ENCODE measurements around the gene SRSF4.
A peak's percentile ranks its signal among the peaks of the same experiment; 100 is the strongest.
"Not testable (repeated sequence)": the region's sequence is repeated elsewhere in the genome, so short reads cannot be mapped to it uniquely, and the experiment has no call there.

SRSF4 gene

GRCh38 chr1:29181413-29182225, at the start of gene SRSF4:
SRSF4 (minus strand) TSS chr1:29181900; CDS start chr1:29181752, 148 bp downstream.
- peak; percentile 99 for DNase-seq

DNA sequence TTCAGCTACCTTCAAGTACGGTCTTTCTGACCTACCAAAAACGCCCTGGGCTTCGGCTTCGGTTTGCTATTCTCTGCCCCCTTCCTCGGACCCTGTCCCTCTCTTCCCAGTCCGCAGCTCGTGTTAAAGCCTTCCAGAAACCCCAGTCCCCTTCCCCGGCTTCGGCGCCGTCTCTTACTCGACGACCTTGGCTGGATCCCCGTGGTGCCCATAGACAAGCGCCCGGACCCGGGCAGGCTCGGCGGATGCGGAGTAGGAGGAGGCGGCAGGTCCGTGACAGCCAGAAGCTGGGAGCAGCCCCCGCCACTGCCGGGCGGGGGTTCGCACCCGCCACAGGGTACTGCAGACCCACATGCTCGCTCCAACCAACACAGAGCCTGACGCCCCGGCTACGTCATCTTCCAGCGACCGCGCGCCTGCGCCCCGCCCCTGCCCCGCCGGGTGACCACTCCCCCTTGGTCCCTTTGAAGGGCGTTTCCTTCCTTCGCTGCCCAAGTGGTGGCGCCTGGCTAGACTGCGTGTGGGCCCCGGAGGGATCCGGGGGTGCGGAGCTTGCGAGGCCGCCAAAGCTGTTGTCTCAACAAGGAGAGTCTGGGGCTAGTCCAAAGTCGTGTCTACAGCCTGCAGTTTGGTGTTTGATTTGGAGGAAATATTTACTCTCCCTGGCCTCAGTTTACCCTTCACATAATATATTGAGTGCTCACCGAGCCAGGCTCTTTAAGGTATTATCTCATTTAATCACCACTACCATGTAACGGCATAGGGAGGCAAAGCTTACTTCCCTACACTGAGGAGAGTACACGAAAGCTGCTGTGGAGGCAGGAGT, 49.1 kb upstream of the SRSF4 start, which contains the start of gene MECR:
Gene MECR, minus strand, starts transcription at position 382 of the 826 bp plus-strand sequence. Its CDS starts 28 bp downstream, at position 354.
- DNase-seq = peak; percentile 89

- no peak for DNase-seq
Measured at GRCh38 chr1:29230204-29230552, 48.5 kb upstream of the SRSF4 start.

DNA sequence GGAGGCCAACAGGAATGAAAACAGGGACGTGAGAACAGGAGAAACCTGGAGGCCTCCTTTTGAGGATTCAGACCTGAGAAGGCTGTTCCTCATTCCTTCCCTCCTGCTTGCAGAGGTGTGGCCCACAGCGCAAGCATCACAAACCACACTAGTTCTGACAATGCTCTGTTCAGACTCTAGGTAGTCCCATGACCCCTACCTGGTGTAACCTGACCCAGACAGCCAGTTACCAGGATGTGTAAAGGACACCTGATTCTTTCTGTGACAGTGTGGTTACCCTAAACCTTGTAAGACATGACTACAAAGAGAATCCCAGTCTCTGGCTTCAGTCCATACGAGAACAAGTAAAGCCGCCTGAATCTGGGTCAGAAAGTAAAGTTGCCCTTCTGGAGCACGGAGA, 45.8 kb upstream of the SRSF4 start:
- no peak for DNase-seq

DNA sequence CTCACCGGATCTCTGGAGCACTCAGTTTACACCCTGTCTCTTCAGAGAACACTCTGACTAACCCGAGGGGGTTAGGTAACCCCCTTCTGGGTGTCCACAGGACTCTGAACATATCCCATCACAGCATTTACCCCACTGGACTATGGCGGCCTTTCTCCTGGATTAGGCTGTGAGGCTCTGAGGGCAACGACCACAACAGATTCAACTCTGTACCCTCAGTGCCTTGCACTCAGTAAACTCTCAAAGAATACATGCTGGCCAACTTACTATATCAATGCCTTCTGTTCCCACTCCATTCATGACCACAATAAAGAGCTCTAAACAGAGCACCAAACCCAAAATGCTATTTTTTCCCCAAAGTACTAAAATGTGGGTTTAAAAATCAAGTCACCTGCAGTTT, 43.7 kb upstream of the SRSF4 start:
- DNase-seq = no peak

DNA sequence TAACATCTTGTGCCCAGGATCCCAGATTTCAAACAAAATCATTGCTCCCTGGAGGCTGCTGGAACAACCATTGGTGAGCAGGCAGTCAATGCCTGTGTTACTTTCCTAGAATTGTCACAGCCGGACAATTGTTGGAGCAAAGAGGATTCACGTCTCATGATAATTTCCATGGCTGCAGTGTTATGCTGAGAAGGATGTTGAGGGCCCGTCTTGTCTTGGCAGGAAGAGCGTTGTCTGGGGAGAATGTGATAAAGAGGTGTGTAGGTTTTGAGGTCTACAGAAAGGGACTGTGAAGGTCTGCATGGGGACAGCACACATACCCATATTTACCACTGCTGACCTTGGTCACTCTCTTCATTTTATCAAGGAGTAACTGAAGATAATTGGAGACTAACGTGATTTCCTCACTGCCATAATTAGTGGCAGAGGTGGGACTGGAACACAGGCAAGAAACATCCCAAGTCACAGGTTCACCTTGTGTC, 42.7 kb upstream of the SRSF4 start:
- no peak for DNase-seq

DNA sequence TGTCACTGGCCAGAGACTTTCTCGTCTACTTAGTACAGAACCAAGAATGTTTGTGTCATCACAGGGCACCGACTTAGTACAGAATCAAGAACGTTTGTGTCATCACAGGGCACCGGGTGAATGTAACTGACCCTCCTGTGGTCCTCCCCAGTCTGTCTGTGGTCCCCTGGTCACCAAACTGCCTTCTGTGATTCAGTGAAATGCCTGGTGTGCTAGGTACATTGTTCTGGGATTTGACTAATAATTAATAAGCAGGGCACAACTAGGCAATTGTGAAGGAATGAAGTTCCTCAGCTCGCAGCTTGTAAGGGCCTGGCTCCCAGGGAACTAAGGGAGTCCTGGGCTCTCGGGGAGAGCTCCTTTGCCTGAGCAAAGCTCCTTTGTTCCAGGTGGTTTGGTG, 41.8 kb upstream of the SRSF4 start:
- DNase-seq = no peak

DNA sequence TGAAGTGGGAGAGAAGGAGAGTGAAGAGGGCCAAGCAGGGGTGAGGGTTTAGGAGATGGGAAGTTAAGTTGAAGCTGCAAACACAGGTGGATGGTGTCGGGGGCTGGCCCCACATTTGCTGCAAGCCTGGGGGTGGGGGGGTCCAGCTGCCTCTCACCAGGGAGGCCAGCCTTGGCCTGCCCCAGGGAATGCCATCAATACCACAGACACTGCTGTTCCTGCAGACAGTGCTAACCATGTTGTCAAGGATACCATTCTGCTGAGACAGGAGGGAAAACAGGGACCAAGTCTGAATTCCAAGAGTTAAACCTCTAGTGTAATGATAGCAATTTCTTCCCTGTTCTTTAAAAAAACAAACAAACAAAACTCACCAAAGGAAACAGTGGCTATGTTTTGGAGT, 41.0 kb upstream of the SRSF4 start:
- DNase-seq = no peak

DNA sequence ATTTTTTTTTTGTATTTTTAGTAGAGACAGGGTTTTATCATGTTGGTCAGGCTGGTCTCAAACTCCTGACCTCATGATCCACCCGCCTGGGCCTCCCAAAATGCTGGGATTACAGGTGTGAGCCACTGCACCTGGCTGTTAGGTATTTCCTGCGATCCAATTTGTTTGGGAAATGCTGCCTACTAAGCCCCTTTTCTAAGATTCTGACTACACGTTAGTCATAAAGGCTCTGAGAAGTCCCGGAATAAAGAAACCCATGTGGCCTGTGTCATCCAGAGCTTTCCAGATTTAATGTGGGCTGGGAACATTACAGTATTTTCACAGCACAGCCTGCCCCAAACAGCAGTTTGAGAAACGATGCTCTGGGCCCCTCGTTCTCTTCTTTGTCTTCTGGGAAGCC, 40.6 kb upstream of the SRSF4 start:
- DNase-seq = not testable (repeated sequence)

- no peak for DNase-seq
Measured at GRCh38 chr1:29221296-29221695, 39.6 kb upstream of the SRSF4 start.

DNA sequence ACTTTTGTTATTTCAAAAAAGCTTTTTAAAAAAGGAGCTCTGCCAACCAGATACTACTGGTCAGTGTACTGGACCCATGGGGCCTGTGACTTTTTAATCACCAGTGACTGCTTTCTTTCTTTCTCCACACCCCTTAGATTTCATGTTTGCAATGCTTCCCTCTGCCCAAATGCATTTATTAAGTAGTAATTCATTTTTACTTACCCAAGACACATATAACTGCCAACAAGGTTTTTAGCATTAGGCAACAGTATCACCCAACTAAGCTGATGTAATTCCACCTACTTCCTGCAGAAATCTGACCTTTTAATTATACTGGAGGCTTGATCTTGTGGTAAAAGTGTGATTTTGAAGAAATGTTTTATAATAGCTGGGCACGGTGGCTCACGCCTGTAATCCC, 36.5 kb upstream of the SRSF4 start:
- DNase-seq = no peak

GRCh38 chr1:29217633-29218032, 35.9 kb upstream of the SRSF4 start:
- DNase-seq = no peak

DNA sequence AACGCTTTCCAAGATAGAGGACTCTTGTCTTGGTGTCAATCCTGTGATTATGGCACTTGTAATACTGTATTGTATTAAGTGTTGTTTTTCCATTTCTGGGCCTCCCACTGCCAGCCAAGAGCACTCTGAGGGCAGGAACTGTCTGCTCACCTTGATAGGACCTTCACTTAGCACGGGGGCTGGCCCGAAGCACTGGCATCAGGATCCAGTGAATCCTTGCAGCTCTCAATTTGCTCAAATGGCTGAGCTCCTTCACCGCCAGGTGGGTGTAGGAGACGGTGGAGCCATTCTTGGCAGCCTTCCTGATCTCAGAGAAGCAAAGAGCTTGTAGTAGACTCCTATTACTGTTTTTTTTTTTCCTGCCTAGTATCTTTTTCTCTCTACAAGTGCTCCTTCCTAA, 31.4 kb upstream of the SRSF4 start:
- DNase-seq = no peak

GRCh38 chr1:29211086-29212030, 29.7 kb upstream of the SRSF4 start:
- no peak for DNase-seq

GRCh38 chr1:29210278-29211085, 28.8 kb upstream of the SRSF4 start:
- no peak for DNase-seq

DNA sequence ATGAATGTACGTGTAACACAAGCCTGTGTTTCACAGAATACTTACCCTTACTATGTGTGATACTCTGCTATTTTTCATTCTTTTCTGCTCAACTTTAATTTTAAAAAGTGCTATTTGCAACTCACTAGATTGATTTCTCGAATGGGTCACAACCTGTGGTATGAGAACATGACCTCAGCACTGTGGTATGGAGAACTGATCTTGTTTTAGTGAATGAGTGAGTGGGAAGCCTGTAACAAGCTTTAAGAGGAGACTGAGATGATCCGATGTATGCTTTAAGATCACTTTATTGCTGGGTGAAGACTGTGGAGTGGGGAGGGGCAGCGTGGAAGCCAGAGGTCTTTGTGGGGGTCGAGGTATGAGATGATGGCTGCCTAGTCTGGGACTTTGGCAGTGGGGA, 27.5 kb upstream of the SRSF4 start:
- DNase-seq = no peak

DNA sequence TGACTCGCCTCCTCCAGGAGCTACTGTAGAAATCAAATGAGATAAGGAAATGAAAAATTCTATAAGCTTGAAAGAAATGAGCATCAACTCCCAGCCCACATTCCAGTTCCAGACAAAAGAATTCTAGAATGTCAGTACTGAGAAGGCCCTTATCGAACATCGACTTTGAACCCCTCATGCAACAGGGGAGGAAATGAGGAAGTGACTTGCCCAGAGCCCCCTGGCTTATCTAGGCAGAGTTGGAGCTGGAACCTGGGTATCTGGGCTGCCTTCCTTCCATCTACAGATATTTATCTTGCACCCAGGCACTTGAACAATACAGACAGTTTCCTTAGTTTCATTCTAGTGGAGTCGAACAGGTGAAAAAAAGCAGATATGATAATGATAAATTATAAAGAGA, 26.7 kb upstream of the SRSF4 start:
- no peak for DNase-seq

DNA sequence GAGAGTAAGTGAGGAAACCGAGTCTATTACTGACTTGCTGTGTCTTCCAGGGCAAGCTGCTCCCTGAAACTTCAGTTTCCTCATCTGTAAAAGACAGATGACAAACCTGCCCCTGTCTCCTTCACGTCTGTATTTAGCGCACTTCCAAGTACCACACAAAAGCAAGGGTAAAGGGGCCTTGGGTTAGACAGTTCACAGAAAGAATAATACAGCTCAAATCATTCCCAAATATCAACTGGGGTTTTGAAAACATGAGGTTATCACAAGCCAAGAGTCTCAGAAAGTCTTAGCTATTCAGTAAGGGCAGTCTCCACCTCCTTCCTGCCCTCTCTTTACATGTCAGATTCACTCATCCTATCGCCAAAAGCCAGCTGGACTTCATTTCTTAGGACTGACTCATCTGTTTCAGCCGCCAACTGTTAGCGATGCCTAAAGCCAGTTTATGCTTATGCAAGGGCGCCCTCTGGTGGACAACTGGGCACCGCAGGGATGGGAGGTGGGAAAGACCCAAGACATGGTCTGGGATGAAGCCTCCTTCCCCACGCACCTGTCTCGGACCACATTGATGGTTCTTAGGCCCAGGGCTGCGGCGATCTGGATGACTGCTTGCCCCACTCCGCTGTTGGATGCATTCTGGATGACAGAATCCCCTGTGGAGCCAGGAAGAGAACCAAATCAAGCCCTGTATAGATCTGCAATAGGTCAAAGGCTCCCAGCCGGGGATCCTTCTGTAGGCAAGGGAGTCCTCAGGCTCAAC, 21.1 kb upstream of the SRSF4 start:
- DNase-seq = peak; percentile 85

GRCh38 chr1:29202053-29202452, 20.4 kb upstream of the SRSF4 start:
- no peak for DNase-seq

GRCh38 chr1:29201595-29202051, 19.9 kb upstream of the SRSF4 start:
- no peak for DNase-seq
